Bone marrow (tissue), 2 donors: Measurements from ENCODE around the gene FKBP14.

Experiments used
- DNase-seq, 2 donors: peaks; one replicate each; lab custom pipeline; 2025; lab: John Stamatoyannopoulos, UW

The FKBP14 gene, protein sequence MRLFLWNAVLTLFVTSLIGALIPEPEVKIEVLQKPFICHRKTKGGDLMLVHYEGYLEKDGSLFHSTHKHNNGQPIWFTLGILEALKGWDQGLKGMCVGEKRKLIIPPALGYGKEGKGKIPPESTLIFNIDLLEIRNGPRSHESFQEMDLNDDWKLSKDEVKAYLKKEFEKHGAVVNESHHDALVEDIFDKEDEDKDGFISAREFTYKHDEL

DNA sequence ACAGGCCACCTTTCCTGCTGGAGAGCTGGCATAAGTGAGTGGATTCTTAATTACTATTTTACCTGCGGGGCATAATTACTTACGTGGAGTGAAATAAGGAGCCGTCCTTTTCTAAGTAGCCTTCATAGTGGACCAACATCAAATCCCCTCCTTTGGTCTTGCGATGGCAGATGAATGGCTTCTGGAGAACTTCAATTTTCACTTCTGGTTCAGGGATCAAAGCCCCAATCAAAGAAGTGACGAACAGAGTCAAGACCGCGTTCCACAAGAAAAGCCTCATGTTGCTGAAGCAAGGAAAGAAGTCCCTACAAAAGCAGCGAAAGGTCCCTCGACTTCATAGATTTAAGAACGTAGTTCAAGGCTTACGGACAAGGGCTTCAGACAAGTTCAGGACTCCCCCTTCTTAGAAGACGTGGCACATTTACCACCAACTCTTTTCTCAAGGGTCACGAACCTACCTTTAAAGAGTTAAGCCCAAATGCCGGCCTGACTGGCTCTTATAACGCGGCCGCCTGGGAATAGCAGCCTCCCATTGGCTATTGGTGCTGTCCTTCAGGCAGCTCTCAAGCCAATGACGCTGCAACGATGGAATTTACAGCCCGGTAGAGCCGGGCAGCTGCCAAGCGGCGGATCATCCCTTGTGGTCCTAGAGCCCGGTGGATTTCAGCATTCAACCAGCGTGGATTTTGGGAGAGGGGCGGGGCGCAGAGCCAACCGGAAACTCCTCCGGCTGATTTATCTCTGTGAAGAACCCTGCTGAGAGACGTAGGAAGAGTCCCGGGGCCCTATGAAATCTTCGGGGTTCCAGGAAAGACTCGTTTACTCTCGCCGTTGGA, at the start of gene FKBP14:
FKBP14 (minus strand) TSS at position 474 of the 836 bp plus-strand sequence; CDS start at position 280, 194 bp downstream.
- peak; percentile 64 to 92 for DNase-seq

DNA sequence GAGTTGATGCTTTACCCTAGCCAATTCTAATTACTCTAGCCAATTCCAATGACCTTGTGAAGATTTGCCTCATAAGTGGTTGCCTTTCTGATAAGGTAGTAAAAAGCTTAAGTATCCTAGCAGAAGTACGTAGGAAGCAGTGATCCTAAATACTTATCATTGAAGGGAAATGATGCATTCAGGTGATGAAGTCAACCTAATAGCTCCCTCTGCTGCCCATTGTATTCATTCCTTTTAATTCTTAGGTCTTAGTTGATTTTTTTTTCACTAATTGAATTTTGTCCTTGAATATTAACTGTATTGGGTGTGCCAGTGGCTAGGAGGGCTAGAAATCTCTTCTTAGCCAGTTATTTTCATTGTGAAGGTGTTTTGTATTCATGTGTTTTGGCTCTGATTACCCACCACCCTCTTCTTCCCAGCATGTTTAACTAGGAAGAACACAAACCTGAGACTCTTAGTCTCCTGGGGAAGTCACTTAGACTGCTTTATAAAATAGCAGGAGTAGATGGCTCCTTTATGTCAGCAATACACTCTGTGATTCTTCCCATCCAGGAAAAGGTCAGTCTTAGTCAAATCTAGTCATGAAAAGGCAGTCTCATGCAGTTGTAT, 48.0 kb upstream of the FKBP14 start:
- peak in 1 of 2 donors; percentile 30 for DNase-seq

DNA sequence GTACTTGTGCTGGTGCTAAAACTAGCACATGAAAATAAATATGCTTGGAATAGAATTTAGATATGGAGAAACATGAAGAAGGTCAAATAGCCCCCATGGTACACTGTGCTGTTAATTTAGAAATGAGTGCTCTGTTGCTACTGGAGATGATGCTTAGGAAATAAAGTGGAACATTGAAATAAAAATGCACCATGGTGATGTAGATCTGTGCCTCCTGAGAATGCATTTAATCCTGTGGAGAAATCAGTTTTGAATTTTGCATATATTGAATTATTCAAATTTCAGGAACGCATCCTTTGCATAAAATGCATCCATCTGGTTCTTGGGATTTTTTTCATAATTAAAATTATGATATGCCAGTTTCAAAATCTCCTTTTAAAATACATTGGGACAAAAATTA, 46.2 kb upstream of the FKBP14 start:
- no peak for DNase-seq

DNA sequence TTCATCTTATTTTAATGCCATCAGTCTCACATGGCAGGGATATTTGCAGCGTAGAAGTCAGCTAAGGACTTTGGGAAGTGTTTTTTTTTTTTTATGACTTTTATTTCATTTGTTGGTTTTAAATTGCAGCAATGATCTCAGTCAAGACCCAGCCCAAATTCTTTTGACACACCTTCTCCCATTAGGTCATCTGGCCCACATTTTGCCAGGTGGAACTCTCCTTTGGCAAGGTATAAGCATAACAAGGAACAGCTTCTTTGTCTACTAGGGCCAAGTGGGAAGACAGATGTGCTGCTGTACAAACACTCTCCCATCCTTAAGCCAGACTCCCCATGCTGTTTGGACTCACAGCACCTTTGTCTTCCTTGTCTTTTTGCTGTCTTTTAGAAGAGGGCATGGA, 43.5 kb upstream of the FKBP14 start:
- DNase-seq: no peak

DNA sequence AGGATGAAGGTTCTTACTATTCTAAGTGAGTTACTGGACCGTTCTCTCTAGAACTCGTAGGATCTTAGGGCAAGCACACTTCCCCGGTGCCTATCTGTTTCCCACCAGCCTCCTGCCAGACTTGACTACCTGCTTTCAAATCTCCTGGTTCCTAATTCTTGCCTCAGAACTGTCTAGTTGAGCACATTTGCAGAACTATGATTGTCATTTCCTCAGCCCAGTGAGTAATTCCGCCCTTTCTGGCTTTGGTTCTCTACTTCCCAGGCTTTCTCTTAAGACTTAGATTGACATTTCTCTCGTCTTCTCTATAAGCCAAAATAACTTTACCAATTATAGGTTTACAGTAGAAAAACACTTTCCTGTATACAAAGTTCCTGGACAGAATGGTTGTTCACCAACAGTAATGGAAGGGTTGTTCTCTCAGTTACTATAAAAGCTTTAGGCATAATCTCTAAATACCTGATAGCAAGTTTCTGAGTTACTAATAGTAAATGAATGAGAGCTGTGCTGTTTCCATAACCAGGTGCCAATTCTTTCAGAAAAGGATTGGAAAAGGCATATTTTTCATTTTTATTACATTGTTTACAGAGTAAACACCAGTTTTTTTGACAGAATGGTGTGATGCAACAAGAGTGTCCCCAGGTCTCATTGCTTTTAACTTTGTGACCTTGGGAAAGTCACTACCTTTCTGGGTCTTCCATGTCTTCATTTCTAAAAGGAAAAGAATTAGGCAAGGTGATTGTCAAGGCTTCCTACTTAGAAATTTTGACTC, 42.8 kb upstream of the FKBP14 start:
- no peak for DNase-seq

DNA sequence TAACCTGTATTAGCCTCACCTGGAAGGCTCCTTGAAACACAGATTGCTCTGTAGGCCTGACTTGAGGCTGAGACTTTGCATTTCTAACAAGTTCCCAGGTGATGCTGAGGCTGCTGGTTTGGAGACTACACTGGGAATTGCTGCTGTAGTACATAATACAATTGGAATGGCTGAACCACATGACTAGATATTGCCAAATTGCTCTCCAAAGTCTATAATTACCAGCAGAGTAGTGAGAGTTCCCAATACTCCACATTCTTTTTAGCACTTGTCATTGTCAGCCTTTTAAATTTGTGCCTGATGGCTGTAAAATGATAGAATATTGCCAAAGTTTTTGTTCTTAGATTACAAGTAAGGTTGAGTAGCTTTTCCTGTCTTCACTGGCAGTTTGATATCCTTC, 41.6 kb upstream of the FKBP14 start:
- no peak for DNase-seq

DNA sequence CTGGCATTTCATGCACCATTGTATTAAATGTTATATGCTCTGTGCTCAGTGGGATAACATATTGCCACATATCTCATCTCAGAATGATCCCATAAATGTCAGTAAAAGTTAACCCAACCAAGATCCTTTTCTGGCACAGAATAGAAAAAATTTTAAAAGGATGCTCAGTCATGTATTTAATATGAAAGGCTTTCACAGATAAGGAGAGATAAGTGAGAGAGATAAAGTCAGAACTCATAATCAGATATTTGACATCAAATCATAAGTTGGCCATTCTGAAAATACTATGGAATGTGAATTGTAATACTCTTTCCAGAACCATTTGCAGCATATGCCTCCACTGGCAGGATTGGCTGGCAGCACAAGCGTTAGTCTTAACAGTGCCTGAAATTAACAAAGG, 40.2 kb upstream of the FKBP14 start:
- DNase-seq: no peak

DNA sequence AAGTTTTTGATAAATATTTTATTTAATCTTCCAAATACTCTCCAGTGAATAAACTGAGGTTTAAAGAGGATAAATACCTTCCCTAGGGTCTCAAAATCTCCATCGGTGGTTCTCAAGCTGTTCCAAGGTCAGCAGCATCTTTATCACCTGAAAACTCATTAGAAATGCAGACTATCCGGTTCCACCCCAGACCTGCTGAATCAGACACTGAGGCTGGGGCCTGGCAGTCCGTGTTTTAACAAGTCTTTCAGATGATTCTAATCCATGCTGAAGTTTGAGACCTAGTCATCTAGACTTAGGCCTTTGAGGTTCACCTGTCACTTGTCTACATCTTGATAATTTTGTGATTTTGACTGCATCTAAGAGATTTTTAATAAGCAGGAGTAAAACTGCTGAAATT, 39.2 kb upstream of the FKBP14 start:
- DNase-seq: no peak

DNA sequence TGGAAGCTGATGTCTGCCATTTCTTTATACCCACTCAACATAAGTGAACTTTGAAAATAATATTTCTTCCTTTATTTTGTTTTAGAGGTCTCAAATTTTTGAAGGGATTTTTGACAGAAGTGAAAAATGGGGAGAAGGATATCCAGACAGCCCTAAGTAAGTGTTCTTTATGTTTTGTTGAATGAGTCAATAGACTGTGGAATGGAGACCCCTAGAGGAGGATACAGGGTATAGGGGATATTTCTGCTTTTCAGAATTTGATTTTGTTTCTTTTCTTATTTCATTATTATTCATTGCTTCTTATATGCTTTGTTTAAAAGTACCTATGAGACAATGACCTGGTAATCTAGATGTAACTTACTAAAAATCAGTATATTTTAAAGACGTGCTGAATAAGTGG, 36.1 kb upstream of the FKBP14 start:
- DNase-seq: peak in 1 of 2 donors; percentile 42

DNA sequence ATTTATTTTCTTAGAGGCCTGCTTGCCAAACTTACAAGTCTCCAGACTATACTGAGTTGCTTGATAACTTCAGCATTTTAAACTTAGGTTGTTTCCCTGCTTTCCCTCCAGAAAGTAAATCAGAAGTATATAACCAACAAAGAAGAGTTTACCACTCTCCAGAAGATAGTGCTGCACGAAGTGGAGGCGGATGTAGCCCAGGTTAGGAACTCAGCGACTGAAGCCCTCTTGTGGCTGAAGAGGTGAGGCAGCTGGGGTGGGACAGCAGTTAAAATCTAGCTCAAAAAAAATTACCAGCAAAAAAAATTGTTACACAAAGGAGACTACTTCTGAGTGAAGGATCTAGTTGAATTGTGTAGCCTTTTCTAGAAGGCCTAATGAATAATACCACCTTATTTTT, 35.3 kb upstream of the FKBP14 start:
- peak in 1 of 2 donors; percentile 60 for DNase-seq

DNA sequence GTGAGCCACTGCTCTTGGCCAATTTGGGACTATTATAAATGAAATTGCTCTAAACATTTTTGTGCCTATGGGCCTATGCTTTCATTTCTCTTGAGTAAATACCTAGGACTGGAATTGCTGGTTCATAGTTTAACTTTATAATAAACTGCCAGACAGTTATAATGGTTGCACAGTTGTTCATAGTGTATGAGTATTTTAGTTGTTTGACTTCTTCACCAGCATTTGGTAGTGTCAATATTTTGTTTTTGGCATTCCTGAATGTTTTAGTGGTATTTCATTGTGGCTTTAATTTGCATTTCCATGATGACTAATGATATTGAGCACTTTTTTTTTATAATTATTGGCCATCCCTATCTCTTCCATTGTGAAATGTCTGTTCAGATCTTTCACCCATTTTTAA, 31.2 kb upstream of the FKBP14 start:
- no peak for DNase-seq

DNA sequence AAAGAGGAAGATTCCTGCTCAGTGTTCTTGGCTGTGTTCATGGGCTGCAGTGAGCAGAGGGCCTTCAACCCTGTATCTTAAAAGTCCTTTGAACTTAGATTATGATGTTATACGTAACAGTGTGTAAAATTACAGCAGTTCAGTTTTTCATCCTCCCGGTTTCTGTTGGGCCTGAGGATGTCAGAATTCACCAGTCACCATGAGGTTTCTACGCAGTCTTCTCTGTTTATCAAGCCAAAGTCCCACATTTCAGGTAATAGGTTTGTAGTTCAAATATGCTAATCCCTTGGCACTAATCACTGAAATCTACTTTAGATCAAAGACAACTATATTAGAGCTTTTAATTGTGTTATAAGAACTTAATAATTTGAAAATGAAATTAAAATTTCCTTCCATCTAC, 26.6 kb upstream of the FKBP14 start:
- DNase-seq: no peak

DNA sequence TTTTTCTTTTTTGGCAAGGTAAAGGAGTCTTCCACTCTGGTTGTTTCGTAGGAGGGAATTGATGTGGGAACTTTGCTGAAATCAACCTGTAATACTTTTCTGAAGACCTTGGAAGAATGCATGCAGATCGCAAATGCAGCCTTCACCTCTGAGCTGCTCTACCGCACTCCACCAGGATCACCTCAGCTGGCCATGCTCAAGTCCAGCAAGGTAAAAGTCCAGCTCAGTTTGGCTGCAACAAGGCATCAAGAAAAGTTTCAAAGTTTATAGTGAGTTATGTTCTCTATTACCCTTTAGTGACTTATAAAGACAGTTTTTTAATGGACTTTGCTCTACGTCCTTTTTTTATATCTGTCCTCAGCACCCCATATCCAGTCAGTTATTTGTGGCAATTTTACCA, 22.7 kb upstream of the FKBP14 start:
- no peak for DNase-seq

DNA sequence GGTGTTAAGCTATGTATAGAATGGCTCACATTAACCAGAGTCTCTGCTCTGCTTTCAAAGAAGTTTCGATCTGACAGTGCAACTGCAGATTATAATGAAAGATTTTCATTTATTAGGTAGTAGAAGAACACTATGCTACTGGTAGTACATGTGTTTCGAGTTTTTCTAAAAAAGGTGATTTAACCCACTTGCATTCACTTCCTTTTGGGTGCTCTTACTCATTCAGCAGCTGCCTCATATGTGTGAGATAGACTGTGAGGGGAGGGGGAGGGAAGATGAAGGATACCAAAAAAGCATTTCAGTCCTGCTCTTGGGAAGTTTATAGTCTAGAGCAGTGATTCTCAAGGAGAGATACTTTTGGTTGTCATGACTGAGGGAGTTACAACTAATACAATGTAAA, 22.1 kb upstream of the FKBP14 start:
- DNase-seq: no peak

DNA sequence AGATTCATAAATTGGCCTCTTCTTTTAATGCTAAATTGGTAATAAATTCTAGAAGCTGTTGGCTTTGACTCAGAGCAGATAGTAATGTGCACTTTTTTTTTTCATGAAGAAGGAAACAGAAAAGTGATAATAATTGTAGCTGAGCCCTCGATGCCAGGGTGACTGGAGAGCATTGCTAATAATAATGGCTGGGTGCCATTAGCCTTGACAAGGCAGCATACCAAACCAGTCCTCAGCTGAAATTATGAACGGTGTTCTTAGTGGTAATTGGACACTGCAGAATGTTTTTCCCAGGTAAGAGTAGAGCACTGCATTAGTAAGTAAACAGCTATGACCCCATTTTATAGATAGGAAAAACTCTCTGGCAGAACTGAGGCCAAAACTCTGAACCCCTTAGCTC, 20.6 kb upstream of the FKBP14 start:
- no peak for DNase-seq

DNA sequence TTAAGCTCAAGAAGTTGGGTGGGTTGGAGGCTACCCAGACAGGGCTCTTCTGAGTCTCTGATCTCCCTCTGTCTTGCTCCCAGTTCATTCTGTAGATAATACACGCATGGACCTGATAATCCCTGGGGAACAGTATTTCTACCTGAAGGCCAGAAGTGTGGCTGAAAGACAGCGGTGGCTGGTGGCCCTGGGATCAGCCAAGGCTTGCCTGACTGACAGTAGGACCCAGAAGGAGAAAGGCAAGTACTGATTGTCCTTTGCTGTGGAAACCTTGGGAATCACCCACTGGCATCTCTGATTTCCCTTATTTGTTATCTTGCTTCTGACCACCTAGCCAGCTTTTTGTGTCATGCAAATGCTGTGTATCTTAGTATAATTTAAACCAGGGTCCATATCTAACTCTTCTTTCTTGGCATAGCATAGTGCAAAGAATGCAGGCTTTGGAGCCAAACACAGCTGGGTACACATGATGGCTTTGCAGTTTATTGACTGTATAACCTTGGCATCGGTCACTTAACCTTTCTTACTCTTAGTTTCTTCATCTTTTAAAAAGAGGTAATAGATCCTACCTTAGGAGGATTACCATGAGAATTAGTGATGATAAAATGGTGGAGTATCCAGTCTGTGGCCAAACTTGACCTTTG, 19.7 kb upstream of the FKBP14 start:
- no peak for DNase-seq

DNA sequence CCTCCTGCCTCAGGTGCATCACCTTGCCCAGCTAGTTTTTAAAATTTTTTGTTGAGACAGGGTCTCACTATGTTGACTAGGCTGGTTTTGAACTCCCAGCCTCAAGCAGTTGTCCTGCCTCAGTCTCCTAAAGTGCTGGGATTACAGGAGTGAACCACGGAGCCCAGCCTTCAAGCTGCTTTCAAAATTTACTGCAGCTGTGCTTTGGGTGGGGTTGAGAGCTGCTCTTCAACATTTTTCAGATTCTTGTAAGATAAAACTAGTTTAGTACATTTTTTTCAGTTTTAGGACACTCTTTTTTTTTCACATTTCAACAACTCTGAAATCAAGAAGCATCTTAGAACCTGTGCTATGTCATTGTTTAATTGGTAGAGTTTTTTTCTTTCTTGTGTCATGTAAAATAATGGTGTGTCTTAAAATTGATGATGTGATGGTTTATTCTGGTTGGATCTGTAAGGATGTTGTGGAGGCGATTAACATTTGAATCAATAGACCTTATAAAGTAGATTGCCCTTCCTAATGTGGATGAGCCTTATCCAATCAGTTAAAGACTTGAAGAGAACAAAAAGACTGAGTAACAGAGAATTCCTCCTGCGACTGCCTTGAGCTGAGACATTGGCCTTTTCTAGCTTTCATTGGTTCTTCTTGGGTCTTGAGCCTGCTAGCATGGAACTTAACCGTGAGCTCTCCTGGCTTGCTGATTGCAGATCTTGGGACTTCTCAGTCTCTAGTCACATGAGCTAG, 15.2 kb upstream of the FKBP14 start:
- DNase-seq: no peak

DNA sequence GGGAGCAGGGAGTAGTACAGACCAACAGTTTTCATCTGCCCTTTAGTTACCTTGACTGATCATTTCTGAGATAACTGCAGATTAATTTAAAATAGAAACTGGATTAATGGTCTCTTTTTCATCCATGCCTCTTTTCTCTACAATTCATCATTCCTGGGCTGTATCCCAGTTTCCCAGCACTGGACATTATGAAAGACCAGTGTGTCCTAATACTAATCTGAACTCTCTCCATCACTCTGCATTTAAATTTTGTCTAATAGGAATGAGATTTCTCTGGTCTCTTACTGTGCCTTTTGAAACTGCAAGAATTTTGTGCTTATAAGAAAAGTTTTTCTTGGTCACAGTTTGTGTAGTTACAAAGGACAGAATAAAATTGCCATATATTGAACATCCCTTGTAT, 14.4 kb upstream of the FKBP14 start:
- DNase-seq: no peak

DNA sequence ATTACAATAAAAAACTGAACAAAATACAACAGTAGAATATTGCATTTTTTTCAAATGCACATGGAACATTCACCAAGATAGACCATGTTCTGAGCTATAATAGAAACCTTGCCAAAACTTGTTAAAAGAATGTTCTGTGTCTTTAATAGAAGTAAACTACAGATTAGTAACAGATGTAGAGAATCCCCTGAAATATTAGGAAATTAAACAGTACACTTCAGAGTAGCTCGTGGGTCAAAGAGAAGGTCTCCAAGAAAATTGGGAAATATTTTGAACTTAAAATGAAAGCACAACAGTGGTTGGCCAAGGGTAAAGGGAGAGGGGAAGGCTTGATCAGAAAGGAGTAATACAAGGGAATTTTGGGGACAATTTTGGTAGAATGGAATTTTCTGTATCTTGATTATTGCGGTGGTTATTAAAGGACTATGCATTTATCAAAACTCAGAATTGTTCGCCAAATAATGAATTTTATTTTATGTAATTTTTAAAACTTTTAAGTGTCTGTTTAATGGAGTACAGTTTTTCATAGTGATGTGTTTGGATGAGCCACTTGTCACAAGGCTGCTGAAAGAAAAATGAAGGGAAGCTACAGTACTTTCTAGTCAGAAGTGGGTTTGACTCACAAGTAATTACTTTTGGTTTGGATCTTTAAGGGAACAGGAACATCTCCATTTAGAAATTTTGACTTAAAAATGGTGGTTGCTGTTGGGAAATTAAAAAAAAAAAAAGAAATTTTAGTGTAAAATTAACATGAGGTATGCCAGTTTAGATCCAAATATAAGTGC, 11.9 kb upstream of the FKBP14 start:
- DNase-seq: no peak

DNA sequence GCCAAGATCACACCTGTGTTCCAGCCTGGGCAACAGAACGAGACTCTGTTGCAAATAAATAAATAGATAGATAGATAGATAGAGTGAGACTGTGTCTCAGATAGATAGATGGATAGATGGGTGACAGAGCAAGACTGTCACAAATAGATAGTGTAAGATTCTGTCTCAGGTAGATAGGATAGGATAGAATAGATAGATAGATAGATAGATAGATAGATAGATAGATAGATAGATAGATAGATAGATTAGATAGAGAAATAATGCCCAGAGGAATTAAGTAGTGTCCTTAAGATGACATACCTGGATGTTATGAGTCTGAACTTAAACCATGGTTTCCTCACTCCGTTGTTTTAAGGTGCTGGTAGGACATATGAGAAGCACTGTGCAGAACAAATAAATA, 9.7 kb upstream of the FKBP14 start:
- DNase-seq: no peak
